SK-N-SH (cell line): Measurements from ENCODE around the gene ERC1. TPM values are rescaled to one million over a fixed set of nuclear protein-coding genes. Genes with fewer than 3 reads are reported as not detected.

Experiments used
- CTCF ChIA-PET: fragments of 300-600, 350-600 bp; formaldehyde crosslinking; extraction: SDS; loops from one replicate; lab custom pipeline; 2021; lab: Yijun Ruan, JAX
- POLR2A ChIA-PET: fragments of 350-600 bp; sonication (Branson Sonifier 250); formaldehyde crosslinking; extraction: SDS; loops from one replicate; lab custom pipeline; 2020; ENCODE audit warnings: antibody characterized with exemption, inconsistent platforms; lab: Yijun Ruan, JAX
- DNase-seq: peaks from one replicate; pipeline ENCODE4 v3.0.0; 2012
- H2AFZ ChIP-seq: fragments of 200-600 bp; sonication (generic); 2 replicates; pipeline ENCODE4 v1.8.1; 2016; ENCODE audit warnings: antibody characterized with exemption, mild to moderate bottlenecking, low read depth
- H3F3A ChIP-seq: fragments of 200-600 bp; sonication (generic); replicated peaks from 2 replicates; pipeline ENCODE3; 2016; ENCODE audit warnings: antibody characterized with exemption, mild to moderate bottlenecking; ENCODE audit not compliant: insufficient read depth
- H3K27ac ChIP-seq, 2 experiments: fragments of 200-500 bp in 1 of 2; fragments of 200-600 bp in 1 of 2; sonication (Bioruptor generic) in 1 of 2; sonication (generic), shearing (Covaris generic) in 1 of 2; 2 replicates each; pipeline versions ENCODE4 v1.5.1 to v1.6.1; 2014 to 2016; ENCODE audit warnings: low read depth in 2 of 2, inconsistent platforms in 1 of 2, low read length in 1 of 2, mild to moderate bottlenecking in 1 of 2, mixed read lengths in 1 of 2
- H3K27me3 ChIP-seq: fragments of 200-600 bp; sonication (generic), shearing (Covaris generic); 2 replicates; pipeline ENCODE4 v1.6.1; 2016; ENCODE audit warnings: mixed run types; ENCODE audit not compliant: insufficient read depth
- H3K36me3 ChIP-seq, 2 experiments: fragments of 200-500 bp in 1 of 2; fragments of 200-600 bp in 1 of 2; sonication (Bioruptor generic) in 1 of 2; sonication (generic) in 1 of 2; replicated peaks in 1 of 2; 2 replicates each; pipeline versions ENCODE3 to v1.5.1; 2014 to 2016; ENCODE audit warnings: low read length in 1 of 2, mild to moderate bottlenecking in 1 of 2; ENCODE audit not compliant: insufficient read depth in 2 of 2, control insufficient read depth in 1 of 2
- H3K4me1 ChIP-seq, 2 experiments: fragments of 200-500 bp in 1 of 2; fragments of 200-600 bp in 1 of 2; sonication (Bioruptor generic) in 1 of 2; sonication (generic), shearing (Covaris generic) in 1 of 2; 2 replicates each; pipeline versions ENCODE4 v1.5.1 to v1.6.1; 2014 to 2016; ENCODE audit warnings: low read depth in 1 of 2, low read length in 1 of 2, mixed run types in 1 of 2; ENCODE audit not compliant: insufficient read depth in 2 of 2, control insufficient read depth in 1 of 2
- H3K4me2 ChIP-seq: fragments of 200-600 bp; sonication (generic), shearing (Covaris generic); 2 replicates; pipeline ENCODE4 v1.6.1; 2017; ENCODE audit warnings: mixed run types
- H3K4me3 ChIP-seq, 2 experiments: fragments of 200-500 bp in 1 of 2; fragments of 200-600 bp in 1 of 2; sonication (Bioruptor generic) in 1 of 2; sonication (generic), shearing (Covaris generic) in 1 of 2; 2 replicates each; pipeline versions ENCODE4 v1.5.1 to v1.8.1; 2014 to 2016; ENCODE audit warnings: low read depth in 2 of 2, inconsistent platforms in 1 of 2, low read length in 1 of 2, mild to moderate bottlenecking in 1 of 2, mixed read lengths in 1 of 2, moderate library complexity in 1 of 2
- H3K79me2 ChIP-seq: fragments of 200-600 bp; sonication (generic); 2 replicates; pipeline ENCODE4 v1.8.1; 2017; ENCODE audit warnings: mild to moderate bottlenecking; ENCODE audit not compliant: insufficient read depth
- H3K9ac ChIP-seq: fragments of 200-600 bp; sonication (generic); 2 replicates; pipeline ENCODE4 v1.6.1; 2017; ENCODE audit warnings: mixed run types
- H3K9me2 ChIP-seq: fragments of 200-600 bp; sonication (generic); 2 replicates; pipeline ENCODE4 v1.6.1; 2017; ENCODE audit warnings: mixed run types
- H3K9me3 ChIP-seq: fragments of 200-600 bp; sonication (generic); 2 replicates; pipeline ENCODE4 v1.6.1; 2017; ENCODE audit warnings: mixed run types, mild to moderate bottlenecking, moderate library complexity
- H4K20me1 ChIP-seq: fragments of 200-600 bp; sonication (generic); 2 replicates; pipeline ENCODE4 v1.6.1; 2017; ENCODE audit warnings: mild to moderate bottlenecking, mixed run types; ENCODE audit not compliant: insufficient read depth
- CHD2 ChIP-seq: fragments of 150-350 bp; IDR thresholded peaks from 2 replicates; pipeline ENCODE4 v1.6.1; 2018; ENCODE audit warnings: low read length; ENCODE audit not compliant: partially characterized antibody
- FOXJ3 ChIP-seq: sonication (generic); formaldehyde crosslinking; IDR thresholded peaks from 2 replicates; pipeline ENCODE4 v1.5.1; 2020; ENCODE audit warnings: mild to moderate bottlenecking, missing genetic modification reagents
- MXI1 ChIP-seq: IDR thresholded peaks from 2 replicates; pipeline ENCODE4 v1.6.1; 2012; ENCODE audit warnings: mild to moderate bottlenecking, low read depth, low read length, improper control_type of control experiment
- NRF1 ChIP-seq: IDR thresholded peaks from 2 replicates; pipeline ENCODE4 v1.6.1; 2012; ENCODE audit warnings: low read depth, mild to moderate bottlenecking, low read length
- PBX3 ChIP-seq: IDR thresholded peaks from 2 replicates; pipeline ENCODE4; 2012
- RAD21 ChIP-seq: IDR thresholded peaks from 2 replicates; pipeline ENCODE4 v1.6.1; 2012; ENCODE audit warnings: mild to moderate bottlenecking, low read length
- RCOR1 ChIP-seq: fragments of 150-350 bp; IDR thresholded peaks from 2 replicates; pipeline ENCODE4 v1.6.1; 2017; ENCODE audit warnings: antibody characterized with exemption, low read length
- REST ChIP-seq: IDR thresholded peaks from 2 replicates; pipeline ENCODE4 v1.6.1; 2012; ENCODE audit warnings: mild to moderate bottlenecking, low read depth, low read length, moderate library complexity
- SIN3A ChIP-seq: IDR thresholded peaks from 2 replicates; pipeline ENCODE4 v1.6.1; 2012; ENCODE audit warnings: low read depth, mild to moderate bottlenecking, low read length, moderate library complexity, borderline replicate concordance
- TAF1 ChIP-seq: IDR thresholded peaks from 2 replicates; pipeline ENCODE4 v1.6.1; 2012; ENCODE audit warnings: low read depth, mild to moderate bottlenecking, low read length, moderate library complexity, borderline replicate concordance
- TCF12 ChIP-seq: IDR thresholded peaks from 2 replicates; pipeline ENCODE4 v1.4.0; 2012
- YY1 ChIP-seq: IDR thresholded peaks from 2 replicates; pipeline ENCODE4 v1.4.0; 2012; ENCODE audit warnings: low read depth, mild to moderate bottlenecking
- WGBS: methylation state at CpG from one replicate; pipeline ENCODE4 v1.1.6; 2017; ENCODE audit warnings: low lambda C conversion rate; 5-methylcytosine and 5-hydroxymethylcytosine counted together
- polyA plus RNA-seq, 3 experiments: library from polyadenylated mRNA; depleted of rRNA; stranded (reverse); fragments of >200 nt; gene quantifications; 2 replicates each; pipeline ENCODE4 v1.2.3, GENCODE V29; 2012

Gene ERC1
- polyA plus RNA-seq, 1 of the 3 experiments (the other 2 are of a cell fraction), result 7.5 TPM

- no peak for TF ChIP-seq RAD21
- no peak for TF ChIP-seq CHD2
- TF ChIP-seq PBX3, result no peak
- no peak for TF ChIP-seq SIN3A
- TF ChIP-seq REST, result no peak
- TF ChIP-seq TCF12, result no peak
- no peak for TF ChIP-seq YY1
- no peak for TF ChIP-seq RCOR1
- TF ChIP-seq TAF1, result no peak
- TF ChIP-seq FOXJ3 (CRISPR knock-in tag), result no peak
- no peak for TF ChIP-seq NRF1
- no peak for TF ChIP-seq MXI1
- ChIA-PET POLR2A (no interaction called here), CTCF (interaction anchor here (1.4 to 2.4 kb wide), 2 partner anchors 23 to 124 kb away, joined by 3 to 7 read pairs; no protein-coding TSS in a partner anchor)
- no peak overlapping the region for H3K4me3 ChIP-seq
- H3K36me3 ChIP-seq, result no peaks in the 10 kb centered on the region
- H4K20me1 ChIP-seq, result no peaks in the 10 kb centered on the region
- no peaks in the 10 kb centered on the region for H3K9me2 ChIP-seq
- H3K9me3 ChIP-seq, result no peaks in the 10 kb centered on the region
- H3K27ac ChIP-seq, result no peak overlapping the region
- WGBS, result 90% methylated on average over 8 of the region's 8 CpGs
- no peak overlapping the region for H3K9ac ChIP-seq
- DNase-seq, result no peak
- H3K79me2 ChIP-seq, result no peaks in the 10 kb centered on the region
- no peak overlapping the region for H3K4me2 ChIP-seq
- no peaks in the 10 kb centered on the region for H3K4me1 ChIP-seq
- H3K27me3 ChIP-seq, result no peaks in the 10 kb centered on the region
- H2AFZ ChIP-seq, result no peak overlapping the region
- H3F3A ChIP-seq, result peaks cover 3% of the 10 kb centered on the region
Measured at GRCh38 chr12:969821-970220, 21.2 kb upstream of the ERC1 start.

- H4K20me1 ChIP-seq, result no peaks in the 10 kb centered on the region
- H3K27ac ChIP-seq, result no peak overlapping the region
- TF ChIP-seq RCOR1, result no peak
- no peak for TF ChIP-seq TCF12
- no peak for DNase-seq
- no peaks in the 10 kb centered on the region for H3K36me3 ChIP-seq
- H3F3A ChIP-seq, result peaks cover 3% of the 10 kb centered on the region
- ChIA-PET POLR2A (no interaction called here), CTCF (no interaction called here)
- 96% methylated on average over 4 of the region's 4 CpGs for WGBS
- H3K79me2 ChIP-seq, result no peaks in the 10 kb centered on the region
- no peak overlapping the region for H3K4me3 ChIP-seq
- no peaks in the 10 kb centered on the region for H3K27me3 ChIP-seq
- H2AFZ ChIP-seq, result no peak overlapping the region
- no peak overlapping the region for H3K9ac ChIP-seq
- H3K4me1 ChIP-seq, result no peaks in the 10 kb centered on the region
- no peaks in the 10 kb centered on the region for H3K9me2 ChIP-seq
- no peaks in the 10 kb centered on the region for H3K9me3 ChIP-seq
- H3K4me2 ChIP-seq, result no peak overlapping the region
Measured at GRCh38 chr12:971991-972390, 19.0 kb upstream of the ERC1 start.
